WI38 (cell line): ENCODE results near the gene TCF3.
"Not testable (repeated sequence)": the region's sequence is repeated elsewhere in the genome, so short reads cannot be mapped to it uniquely, and the experiment has no call there.

Experiments
- H3K4me3 ChIP-seq: 2 replicates; pipeline ENCODE4 v1.5.1; 2011; ENCODE audit warnings: low read depth, mild to moderate bottlenecking, control low read depth, low read length
- TF ChIP-seq, protein P1 (sequence below): IDR thresholded peaks from 2 replicates; pipeline ENCODE4 v1.5.1; 2012; ENCODE audit warnings: low read depth, mild to moderate bottlenecking, control low read depth, low read length

Gene TCF3

DNA sequence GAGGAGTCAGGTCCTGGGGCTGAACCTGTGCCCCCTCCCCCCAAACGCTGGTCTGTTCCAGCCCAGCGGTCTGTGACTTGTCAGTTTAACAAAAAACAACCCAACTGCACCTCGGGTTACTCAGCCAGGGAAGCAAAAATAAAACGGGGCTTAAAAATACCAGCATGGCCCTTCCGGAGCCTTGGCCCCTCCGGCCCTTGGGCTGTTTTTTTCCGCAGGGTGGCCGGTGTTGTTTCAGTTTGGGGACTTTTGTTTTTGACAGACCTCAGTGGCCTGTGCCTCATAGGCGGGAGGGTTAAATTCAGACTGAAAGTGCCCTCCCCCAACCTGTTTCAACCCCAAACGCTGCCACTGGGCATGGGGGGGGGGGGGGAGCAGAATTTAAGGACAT is 4.0 kb downstream of the TCF3 start:
- TF ChIP-seq, protein P1, sequence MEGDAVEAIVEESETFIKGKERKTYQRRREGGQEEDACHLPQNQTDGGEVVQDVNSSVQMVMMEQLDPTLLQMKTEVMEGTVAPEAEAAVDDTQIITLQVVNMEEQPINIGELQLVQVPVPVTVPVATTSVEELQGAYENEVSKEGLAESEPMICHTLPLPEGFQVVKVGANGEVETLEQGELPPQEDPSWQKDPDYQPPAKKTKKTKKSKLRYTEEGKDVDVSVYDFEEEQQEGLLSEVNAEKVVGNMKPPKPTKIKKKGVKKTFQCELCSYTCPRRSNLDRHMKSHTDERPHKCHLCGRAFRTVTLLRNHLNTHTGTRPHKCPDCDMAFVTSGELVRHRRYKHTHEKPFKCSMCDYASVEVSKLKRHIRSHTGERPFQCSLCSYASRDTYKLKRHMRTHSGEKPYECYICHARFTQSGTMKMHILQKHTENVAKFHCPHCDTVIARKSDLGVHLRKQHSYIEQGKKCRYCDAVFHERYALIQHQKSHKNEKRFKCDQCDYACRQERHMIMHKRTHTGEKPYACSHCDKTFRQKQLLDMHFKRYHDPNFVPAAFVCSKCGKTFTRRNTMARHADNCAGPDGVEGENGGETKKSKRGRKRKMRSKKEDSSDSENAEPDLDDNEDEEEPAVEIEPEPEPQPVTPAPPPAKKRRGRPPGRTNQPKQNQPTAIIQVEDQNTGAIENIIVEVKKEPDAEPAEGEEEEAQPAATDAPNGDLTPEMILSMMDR, result no peak
- no peak overlapping the region for H3K4me3 ChIP-seq

DNA sequence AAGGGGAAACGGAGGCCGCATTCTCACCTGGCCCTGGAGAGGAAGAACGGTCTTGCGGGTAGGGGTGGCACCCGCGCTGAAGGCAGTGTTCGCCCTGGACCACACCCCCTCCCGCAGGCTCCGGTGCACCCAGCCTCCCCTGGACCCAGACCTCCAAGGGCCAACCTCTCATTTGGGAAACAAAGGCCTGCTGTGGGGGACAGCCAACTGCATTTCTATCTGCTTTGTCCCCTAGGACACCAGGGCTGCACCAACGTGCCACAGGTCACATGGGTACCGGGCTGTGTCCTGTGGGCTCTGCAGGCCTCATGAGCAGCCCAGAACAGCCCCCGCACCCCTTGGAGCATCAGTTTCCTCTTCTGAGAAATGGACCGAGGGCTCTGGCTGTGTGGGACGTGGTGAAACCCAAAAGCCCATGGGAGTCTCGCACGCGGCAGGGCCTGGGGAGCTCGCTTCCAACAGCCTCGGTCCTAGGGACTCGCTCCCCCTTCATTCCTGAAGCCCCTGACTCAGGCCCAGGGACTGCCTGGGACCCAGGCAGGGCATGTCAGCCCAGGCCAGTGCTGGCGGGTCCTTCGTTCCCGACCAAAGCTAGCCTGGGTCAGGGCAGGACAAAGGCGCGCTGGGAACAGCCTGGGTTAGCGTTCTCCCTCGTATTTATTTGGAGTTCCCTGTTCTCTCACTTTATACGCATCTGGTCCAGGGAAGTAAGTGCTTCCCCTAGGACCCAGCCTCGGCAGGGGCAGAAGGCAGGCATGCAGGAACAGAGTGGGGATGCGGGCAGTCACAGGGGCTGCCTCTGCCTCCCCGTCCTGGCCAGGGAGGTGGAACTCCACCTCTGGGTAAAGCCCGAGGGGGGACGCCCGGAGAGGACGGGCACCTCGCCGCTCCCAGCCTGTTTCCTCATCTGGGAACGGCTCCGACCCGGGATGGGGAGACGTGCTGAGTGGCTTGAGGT is 4.6 kb downstream of the TCF3 start:
- TF ChIP-seq, protein P1, result no peak
- no peak overlapping the region for H3K4me3 ChIP-seq

DNA sequence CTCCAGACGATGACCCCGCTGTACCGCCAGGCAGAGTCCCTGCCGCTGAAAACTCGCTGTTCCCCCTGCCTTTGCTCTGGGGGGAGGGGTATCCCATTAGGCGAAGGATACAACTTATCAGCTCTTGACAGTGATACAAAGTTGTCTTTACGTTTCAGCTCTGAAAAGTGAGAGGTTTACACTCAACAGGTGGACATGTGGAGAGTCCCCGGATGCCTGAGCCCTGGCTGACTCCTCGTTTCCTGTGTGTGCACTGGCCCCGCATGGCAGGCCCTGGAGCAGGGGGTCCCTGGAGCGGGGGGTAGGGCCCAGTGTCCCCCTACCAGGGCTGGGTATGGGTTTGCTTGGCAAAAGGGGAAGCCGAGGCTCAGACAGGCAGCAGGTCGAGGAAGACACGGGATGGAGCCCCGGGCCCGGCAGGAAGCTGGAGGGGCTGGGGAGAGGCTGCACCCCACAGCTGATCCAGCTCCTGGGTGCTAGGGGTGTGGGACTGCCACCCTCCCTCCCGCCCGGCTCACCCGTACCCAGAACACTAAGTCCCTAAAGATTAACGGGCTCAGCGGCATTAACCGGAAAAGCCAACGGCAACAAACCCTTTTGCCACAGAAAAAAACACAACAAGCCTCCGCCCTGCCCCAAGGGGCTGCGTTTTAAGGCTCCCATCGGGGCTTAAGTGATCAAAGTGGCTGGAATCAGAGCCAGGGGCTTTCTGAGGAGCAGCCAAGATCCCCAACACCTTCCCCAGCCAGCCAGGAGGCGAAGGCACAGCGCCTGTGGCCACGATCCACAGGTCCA is 5.6 kb downstream of the TCF3 start:
- H3K4me3 ChIP-seq, result no peak overlapping the region
- TF ChIP-seq, protein P1, result no peak

DNA sequence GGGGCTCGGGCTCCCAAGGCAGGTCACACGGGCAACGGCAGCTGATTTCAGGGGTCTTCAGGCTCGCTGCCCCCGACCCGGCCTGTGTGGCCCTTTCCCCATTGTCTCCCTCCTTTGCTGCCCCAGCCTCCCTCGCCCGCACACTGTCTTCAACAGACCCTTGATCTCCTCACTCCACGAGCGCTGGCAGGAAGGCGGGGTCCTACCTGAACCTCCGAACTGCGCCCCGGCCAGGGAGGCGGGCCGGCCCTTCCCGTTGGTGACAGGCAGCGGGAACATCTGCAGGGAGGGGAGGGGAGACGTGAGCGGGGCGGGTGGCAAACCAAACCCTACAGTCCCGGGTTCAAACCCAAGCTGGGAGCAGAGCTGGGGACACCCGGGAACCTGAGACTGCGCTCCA is 6.3 kb downstream of the TCF3 start:
- TF ChIP-seq, protein P1, result no peak
- no peak overlapping the region for H3K4me3 ChIP-seq

DNA sequence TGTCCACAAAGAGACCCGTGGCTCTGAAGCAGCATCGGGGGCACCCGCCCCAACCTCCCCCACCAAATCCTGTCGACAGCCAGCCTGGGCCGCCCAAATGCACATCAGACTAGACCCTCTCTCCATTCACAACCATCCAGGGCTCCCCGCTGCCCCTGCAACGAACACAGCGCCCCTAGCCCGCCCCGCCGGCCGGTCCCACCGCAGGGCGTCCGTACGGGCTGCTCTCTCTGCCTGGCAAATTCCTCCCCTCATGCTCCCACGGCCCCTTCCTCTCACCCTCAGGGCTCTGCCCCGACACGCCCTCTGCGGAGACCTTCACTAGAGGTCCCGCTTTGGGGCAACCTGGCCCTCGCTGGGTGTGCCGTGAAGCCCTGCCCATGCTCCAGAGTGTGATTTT is 7.1 kb downstream of the TCF3 start:
- H3K4me3 ChIP-seq, result no peak overlapping the region
- TF ChIP-seq, protein P1, result no peak

DNA sequence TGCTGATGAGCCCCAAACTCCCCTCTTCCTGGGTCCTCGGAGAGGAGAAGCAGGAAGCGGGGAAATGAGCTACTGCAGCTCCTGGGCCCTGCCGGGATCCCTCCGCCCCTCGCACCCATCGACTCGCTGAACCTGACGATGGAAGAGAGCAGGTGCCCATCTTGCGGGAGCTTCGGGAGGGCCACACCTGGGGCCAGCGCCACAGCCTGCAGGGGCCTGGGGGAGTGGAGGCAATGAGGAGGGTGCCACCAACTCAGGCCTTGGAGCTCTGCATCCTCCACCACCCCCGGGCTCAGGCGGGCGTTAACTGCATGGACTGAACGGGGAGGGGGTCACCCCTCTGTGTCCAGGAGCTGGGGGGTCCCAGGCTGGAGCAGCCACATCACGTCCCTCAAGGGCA is 8.3 kb downstream of the TCF3 start:
- H3K4me3 ChIP-seq, result no peak overlapping the region
- TF ChIP-seq, protein P1, result no peak

DNA sequence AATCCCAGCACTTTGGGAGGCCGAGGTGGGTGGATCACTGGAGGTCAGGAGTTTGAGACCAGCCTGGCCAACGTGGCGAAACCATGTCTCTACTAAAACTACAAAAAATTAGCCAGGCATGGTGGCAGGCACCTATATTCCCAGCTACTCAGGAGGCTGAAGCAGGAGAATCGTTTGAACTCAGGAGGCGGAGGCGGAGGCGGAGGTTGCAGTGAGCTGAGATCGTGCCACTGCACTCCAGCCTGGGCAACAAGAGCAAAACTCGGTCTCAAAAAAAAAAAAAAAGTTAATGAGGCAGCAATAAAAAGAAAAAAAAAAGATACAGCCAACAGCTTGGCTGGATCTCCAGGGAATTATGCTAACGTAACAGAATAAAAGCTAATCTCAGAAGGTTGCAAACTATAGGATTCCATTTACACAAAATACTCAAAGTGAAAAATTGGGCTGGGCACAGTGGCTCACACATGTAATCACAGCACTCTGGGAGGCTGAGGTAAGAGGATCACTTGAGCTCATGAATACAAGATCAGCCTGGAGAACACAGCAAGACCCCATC is 11.4 kb downstream of the TCF3 start:
- not testable (repeated sequence) for H3K4me3 ChIP-seq
